NOMO-1 treated with dmso at 0.1 percent for 144 hours (cell line): ENCODE results near the gene NAA60.
A peak's percentile ranks its signal among the peaks of the same experiment; 100 is the strongest.

Experiments used
- DNase-seq: peaks from one replicate; lab custom pipeline; 2025; ENCODE audit not compliant: unreplicated experiment; lab: John Stamatoyannopoulos, UW

NAA60 gene

GRCh38 chr16:3443108-3444031 is at the start of gene NAA60, which contains the start of gene ZNF597:
Gene NAA60 (plus strand): TSS chr16:3443680. CDS start chr16:3476228, 32,548 bp downstream.
Gene ZNF597 (minus strand): TSS chr16:3443504. CDS start chr16:3443153, 351 bp downstream.
- DNase-seq, result peak; percentile 71

- DNase-seq, result no peak
Measured at GRCh38 chr16:3400446-3400778, 43.1 kb upstream of the NAA60 start.

GRCh38 chr16:3400779-3401688 is 42.4 kb upstream of the NAA60 start, which contains the start of the genes ZNF174 and ZSCAN32:
Gene ZNF174 (plus strand): TSS chr16:3401215. CDS start chr16:3402005, 790 bp downstream.
Gene ZSCAN32 (minus strand): TSS chr16:3401004. CDS start chr16:3397557, 3,447 bp downstream.
- peak; percentile 99 for DNase-seq

GRCh38 chr16:3401719-3402397 is 41.6 kb upstream of the NAA60 start:
- no peak for DNase-seq

GRCh38 chr16:3408561-3409197 is 34.8 kb upstream of the NAA60 start:
- DNase-seq, result no peak

- no peak for DNase-seq
Measured at GRCh38 chr16:3413730-3414379, 29.6 kb upstream of the NAA60 start.

- DNase-seq, result peak; percentile 56
Measured at GRCh38 chr16:3431779-3432219, 11.7 kb upstream of the NAA60 start.

- no peak for DNase-seq
Measured at GRCh38 chr16:3434373-3434772, 9.1 kb upstream of the NAA60 start.

- no peak for DNase-seq
Measured at GRCh38 chr16:3439637-3440036, 3.8 kb upstream of the NAA60 start.

- peak; percentile 26 for DNase-seq
Measured at GRCh38 chr16:3444032-3444388, 530 bp downstream of the NAA60 start.

GRCh38 chr16:3454093-3454492 is 10.6 kb downstream of the NAA60 start:
- no peak for DNase-seq

- no peak for DNase-seq
Measured at GRCh38 chr16:3454631-3455147, 11.2 kb downstream of the NAA60 start.

GRCh38 chr16:3457434-3458252 is 14.2 kb downstream of the NAA60 start:
- DNase-seq, result peak; percentile 73

- DNase-seq, result peak; percentile 5
Measured at GRCh38 chr16:3458278-3458851, 14.9 kb downstream of the NAA60 start.

- DNase-seq, result no peak
Measured at GRCh38 chr16:3458852-3459361, 15.4 kb downstream of the NAA60 start.

- DNase-seq, result no peak
Measured at GRCh38 chr16:3459401-3460090, 16.1 kb downstream of the NAA60 start.

GRCh38 chr16:3460121-3460520 is 16.6 kb downstream of the NAA60 start:
- DNase-seq, result no peak

GRCh38 chr16:3460585-3460984 is 17.1 kb downstream of the NAA60 start:
- DNase-seq, result no peak
